IPS-18c (cell line): ENCODE data around the gene PM20D1.

ENCODE experiments used
- H3K4me3 ChIP-seq: 2 replicates; pipeline ENCODE4 v1.7.0; 2013; ENCODE audit warnings: low read depth, mild to moderate bottlenecking, low read length, moderate library complexity; ENCODE audit not compliant: insufficient read depth
- H3K9me3 ChIP-seq: one replicate; pipeline ENCODE4 v1.6.1; 2013; ENCODE audit warnings: mild to moderate bottlenecking, low read length, moderate library complexity; ENCODE audit not compliant: control insufficient read depth, insufficient read depth

PM20D1 gene

GRCh38 chr1:205812878-205813754 is 36.8 kb downstream of the PM20D1 start, which contains the start of gene SLC41A1:
Gene SLC41A1, minus strand, starts transcription at chr1:205813198. Its CDS starts 2,757 bp downstream, at chr1:205810441.
- Histone ChIP-seq H3K4me3 (peak within 1 kb of the TSS; percentile 93), H3K9me3 (no peaks in the 10 kb centered on the region)

- peak overlapping the region; percentile 93 for H3K4me3 ChIP-seq
- H3K9me3 ChIP-seq = no peaks in the 10 kb centered on the region
Measured at GRCh38 chr1:205812271-205812877, 37.6 kb downstream of the PM20D1 start.

GRCh38 chr1:205811660-205812059 is 38.3 kb downstream of the PM20D1 start:
- Histone ChIP-seq H3K9me3 (no peaks in the 10 kb centered on the region), H3K4me3 (peak overlapping the region; percentile 93; the same call in 1 of the 2 replicates)

- Histone ChIP-seq H3K4me3 (no peak overlapping the region), H3K9me3 (peaks cover 2% of the 10 kb centered on the region)
Measured at GRCh38 chr1:205810448-205811157, 39.3 kb downstream of the PM20D1 start.

- no peak overlapping the region for H3K4me3 ChIP-seq
Measured at GRCh38 chr1:205809942-205810345, 40.0 kb downstream of the PM20D1 start.

GRCh38 chr1:205809469-205809868 is 40.5 kb downstream of the PM20D1 start:
- H3K4me3 ChIP-seq = no peak overlapping the region

More at GRCh38 chr1:205809942-205810345, 40.0 kb downstream of the PM20D1 start:
- peaks cover 2% of the 10 kb centered on the region for H3K9me3 ChIP-seq

GRCh38 chr1:205805082-205805711 is 44.7 kb downstream of the PM20D1 start:
- Histone ChIP-seq H3K9me3 (peaks cover 2% of the 10 kb centered on the region), H3K4me3 (no peak overlapping the region)

More at GRCh38 chr1:205809469-205809868, 40.5 kb downstream of the PM20D1 start:
- peaks cover 2% of the 10 kb centered on the region for H3K9me3 ChIP-seq

- H3K4me3 ChIP-seq = no peak overlapping the region
- H3K9me3 ChIP-seq = peaks cover 2% of the 10 kb centered on the region
Measured at GRCh38 chr1:205804605-205805004, 45.3 kb downstream of the PM20D1 start.

GRCh38 chr1:205803986-205804385 is 45.9 kb downstream of the PM20D1 start:
- H3K4me3 ChIP-seq = no peak overlapping the region

GRCh38 chr1:205802060-205802459 is 47.9 kb downstream of the PM20D1 start:
- H3K9me3 ChIP-seq = peaks cover 2% of the 10 kb centered on the region
- no peak overlapping the region for H3K4me3 ChIP-seq

More at GRCh38 chr1:205803986-205804385, 45.9 kb downstream of the PM20D1 start:
- peaks cover 2% of the 10 kb centered on the region for H3K9me3 ChIP-seq

GRCh38 chr1:205800981-205801703 is 48.8 kb downstream of the PM20D1 start:
- no peak overlapping the region for H3K4me3 ChIP-seq
- H3K9me3 ChIP-seq = no peaks in the 10 kb centered on the region

- Histone ChIP-seq H3K9me3 (no peaks in the 10 kb centered on the region), H3K4me3 (no peak overlapping the region)
Measured at GRCh38 chr1:205800427-205800826, 49.5 kb downstream of the PM20D1 start.

GRCh38 chr1:205798577-205798976 is 51.4 kb downstream of the PM20D1 start:
- Histone ChIP-seq H3K4me3 (no peak overlapping the region), H3K9me3 (no peaks in the 10 kb centered on the region)

GRCh38 chr1:205797168-205797567 is 52.8 kb downstream of the PM20D1 start:
- no peak overlapping the region for H3K4me3 ChIP-seq
- no peaks in the 10 kb centered on the region for H3K9me3 ChIP-seq

GRCh38 chr1:205794011-205794730 is 55.8 kb downstream of the PM20D1 start:
- no peaks in the 10 kb centered on the region for H3K9me3 ChIP-seq
- H3K4me3 ChIP-seq = no peak overlapping the region
